NK-92 (cell line): ENCODE measurements around the gene MYO3B.
"Not testable (repeated sequence)": the region's sequence is repeated elsewhere in the genome, so short reads cannot be mapped to it uniquely, and the experiment has no call there.

Source experiments
- DNase-seq: peaks from one replicate; lab custom pipeline; 2025; ENCODE audit not compliant: unreplicated experiment; lab: John Stamatoyannopoulos, UW

The MYO3B gene

DNA sequence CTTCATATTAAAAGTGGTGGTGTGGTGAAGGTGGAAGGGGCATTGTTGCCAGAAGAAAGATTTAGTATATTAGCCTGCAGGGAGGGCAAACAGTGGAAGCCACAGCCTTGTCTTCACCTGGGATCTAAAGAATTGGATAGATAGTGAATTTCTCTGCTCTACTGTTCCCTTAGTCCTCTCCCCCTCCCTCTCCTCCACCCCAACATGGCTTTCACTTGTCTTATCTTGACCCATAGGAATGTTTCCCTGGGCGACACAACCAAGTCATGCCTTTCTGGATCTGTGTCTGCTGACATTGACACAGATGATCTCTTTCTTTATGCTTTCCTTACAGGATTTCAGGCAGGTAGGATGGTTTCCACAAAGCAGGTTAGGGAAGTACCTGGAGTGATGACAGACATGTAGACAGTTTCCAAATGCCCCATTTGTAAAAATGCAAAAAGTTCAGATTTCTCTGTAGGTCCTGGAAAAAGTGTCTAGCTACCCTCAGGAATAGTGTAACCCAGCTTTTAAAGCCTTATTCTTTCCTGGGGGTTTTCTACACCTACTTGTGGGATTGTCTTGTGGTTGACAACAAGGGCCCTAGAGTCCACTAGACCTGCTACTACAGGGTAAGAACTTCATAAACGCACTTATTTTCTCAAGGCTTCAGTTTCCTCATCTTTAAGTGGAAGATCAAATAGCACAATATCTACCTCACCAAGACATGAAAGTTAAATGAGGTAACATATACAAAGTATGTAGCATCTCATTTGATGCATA lies 353.0 kb downstream of the MYO3B start:
- no peak for DNase-seq

GRCh38 chr2:170531876-170532275 lies 353.9 kb downstream of the MYO3B start:
- DNase-seq, result no peak

- DNase-seq, result no peak
These were observed 355.2 kb downstream of the MYO3B start for GRCh38 chr2:170533156-170533555.

DNA sequence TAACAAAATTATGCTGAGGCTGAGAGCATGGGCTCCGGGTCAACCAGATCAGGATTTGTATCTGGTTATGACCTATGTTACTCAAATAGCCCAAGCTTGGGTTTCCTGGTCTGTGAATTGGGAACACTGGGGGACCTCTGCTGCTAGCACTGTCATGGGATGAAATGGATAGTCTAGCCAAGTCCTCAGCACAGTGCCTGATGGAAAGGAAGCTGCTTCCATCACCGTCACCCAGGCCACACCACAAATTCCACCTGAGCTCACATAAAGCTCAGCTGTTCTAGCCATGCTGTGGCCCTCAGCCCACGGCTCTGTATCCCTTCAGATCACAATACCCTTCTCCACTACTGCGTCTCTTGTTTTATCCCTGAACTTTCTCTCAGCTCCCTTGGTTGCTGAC lies 357.6 kb downstream of the MYO3B start:
- DNase-seq, result no peak

DNA sequence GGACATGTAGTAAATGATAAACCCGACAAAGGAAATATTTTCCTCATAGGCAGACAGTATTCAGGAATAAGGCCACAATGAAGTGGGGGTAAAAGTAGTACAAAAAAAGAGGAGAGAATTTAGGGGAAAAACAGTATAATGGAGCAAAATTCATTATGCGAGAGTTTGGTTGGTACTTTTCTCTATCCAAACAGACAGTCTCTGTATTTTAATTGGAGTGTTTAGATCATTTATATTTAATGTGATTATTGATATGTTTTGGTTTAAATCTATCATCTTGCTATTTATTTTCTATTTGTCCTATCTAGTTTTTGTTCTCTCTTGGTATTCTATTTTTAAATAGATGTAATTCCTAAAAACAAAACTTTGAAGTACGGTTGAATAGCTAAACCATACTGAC lies 366.9 kb downstream of the MYO3B start:
- no peak for DNase-seq

DNA sequence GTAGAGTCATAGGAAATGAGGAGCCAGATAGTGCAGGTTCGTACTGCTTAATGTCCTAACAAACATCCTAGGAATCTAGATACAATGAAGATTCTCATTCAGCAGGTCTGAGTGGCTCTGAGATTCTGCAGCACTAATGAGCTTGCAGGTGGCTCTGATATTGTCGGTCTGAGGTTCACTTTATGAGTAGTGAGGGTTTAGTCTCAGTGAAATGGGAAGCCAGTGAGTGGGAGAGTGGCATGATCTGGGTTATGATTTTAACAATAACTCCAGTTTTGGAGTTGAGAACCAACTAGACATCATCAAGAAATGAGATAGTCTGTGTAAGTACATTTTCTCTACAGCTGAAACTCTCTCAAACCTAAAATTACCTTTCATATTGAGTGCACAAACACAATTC lies 370.4 kb downstream of the MYO3B start:
- DNase-seq, result no peak

DNA sequence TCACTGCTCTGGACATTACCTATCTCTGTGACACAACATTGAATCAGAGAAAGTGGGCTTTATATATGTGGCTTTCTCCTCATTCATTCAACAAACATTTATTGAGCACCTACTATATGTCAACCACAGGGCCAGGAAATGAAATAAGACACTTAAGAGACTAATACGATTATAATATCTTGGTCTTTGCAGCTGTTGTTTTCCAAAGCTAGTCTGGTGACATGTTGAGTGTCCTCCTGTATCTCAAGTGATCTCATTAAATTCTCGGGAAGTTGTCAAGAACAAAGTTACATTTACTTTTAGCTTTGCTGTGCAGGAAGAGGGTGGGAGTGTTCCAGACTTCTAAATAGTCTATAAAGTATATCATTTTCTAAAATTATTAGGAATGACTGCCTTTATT lies 372.6 kb downstream of the MYO3B start:
- no peak for DNase-seq

GRCh38 chr2:170551899-170552298 lies 374.0 kb downstream of the MYO3B start:
- not testable (repeated sequence) for DNase-seq

DNA sequence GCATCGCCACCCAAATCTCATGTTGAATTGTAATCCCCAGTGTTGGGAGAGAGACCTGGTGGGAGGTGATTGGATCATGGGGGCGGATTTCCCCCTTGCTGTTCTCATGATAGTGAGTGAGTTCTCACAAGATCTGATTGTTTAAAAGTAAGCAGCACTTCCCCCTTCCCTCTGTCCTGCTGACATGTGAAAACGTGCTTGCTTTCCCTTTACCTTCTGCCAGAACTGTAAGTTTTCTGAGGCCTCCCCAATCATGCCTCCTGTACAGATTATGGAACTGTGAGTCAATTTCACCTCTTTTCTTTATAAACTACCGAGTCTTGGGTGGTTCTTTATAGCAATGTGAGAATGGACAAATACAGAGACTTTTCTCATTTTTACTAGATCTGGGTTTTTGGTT lies 375.8 kb downstream of the MYO3B start:
- no peak for DNase-seq

- no peak for DNase-seq
These were observed 376.5 kb downstream of the MYO3B start for GRCh38 chr2:170554278-170554955.

DNA sequence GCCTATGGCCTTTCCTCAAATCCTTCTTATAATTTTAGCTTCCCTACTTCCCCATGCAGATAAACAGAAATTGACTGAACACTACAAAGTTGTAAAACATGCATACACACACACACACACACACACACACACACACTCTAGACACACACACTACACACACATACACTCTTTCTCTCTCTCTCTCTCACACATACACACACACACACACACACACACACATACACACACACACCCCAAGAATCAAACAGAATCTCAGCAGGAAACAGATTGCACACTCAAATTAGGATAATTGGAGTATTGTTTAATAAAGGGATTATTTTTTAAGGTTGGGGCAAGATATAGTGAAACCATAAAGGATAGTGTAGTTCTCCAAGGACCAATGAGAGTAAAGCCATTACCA lies 385.0 kb downstream of the MYO3B start:
- no peak for DNase-seq

DNA sequence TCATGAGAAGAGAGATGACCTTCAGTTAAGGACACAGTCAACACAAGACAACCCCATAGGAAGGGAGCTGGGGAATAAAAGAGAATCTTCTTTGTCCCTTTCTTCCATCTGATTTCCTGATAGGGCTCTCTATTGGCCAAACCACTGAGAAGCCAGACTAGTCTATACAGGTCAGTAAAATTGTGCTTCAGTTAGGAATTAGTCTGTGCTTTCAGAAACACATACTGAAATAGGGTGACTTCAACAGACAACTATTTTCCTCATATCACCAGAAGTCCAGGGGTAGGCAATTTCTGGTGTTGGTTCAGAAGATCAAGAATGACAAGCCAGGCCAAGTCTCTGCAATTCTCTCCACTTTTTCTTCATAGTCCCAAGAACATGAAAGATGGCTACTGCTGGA lies 385.5 kb downstream of the MYO3B start:
- no peak for DNase-seq

DNA sequence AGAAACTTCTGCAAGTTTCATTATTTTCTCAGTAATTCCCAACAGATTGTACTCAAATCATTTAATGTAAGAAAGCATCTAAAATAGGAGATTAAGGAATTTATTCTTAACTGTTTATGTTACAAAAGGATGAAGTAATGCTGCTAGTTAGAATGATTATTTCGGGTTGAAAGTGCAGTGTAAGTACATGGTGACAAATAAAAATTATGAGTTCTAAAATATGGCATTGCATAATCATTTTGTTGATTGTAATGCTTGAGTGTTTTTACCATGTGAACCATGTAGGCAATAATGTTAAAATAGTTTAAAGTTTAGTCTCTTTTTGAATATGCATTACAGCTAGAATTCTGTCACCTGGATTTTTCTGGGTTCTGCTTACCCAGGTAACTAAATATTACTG lies 388.2 kb downstream of the MYO3B start:
- no peak for DNase-seq

- no peak for DNase-seq
These were observed 389.5 kb downstream of the MYO3B start for GRCh38 chr2:170567429-170567828.

DNA sequence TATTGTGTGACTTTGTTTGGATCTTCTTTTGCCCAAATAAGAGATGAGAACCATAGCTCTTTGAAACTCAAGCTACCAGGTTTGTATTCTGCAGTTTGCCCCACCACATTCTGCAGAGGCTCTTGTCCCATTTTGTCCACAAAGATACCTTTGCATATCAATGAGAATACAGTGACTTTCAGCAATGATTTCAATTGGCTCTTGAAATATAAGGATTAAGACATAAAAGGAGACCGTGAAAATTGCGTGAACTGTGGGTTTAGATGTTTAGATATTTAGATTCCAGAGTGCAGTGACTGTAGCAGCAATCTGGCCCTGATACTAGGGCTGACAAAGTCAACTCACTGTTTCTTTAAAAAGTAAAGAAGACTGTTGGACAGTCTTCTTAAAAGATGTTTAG lies 390.6 kb downstream of the MYO3B start:
- DNase-seq, result no peak

DNA sequence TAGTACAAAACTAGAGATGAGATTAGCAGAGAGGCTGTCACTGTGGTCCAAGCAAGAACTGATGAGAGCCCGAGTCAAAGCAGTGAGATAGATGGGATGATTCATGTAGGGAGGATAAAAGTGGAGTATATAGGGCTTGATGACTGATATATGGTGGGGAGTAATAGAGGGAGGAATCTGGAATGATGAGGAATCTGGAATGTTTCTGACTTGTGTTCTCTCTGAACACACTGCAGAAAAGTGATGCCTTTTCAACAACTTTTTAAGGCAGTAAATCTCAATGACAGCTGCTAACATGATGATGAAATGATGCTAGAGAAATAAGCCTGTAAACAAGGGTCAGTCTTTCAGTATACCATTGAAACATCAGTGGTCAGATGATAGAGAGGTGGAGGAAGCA lies 393.7 kb downstream of the MYO3B start:
- DNase-seq, result no peak

DNA sequence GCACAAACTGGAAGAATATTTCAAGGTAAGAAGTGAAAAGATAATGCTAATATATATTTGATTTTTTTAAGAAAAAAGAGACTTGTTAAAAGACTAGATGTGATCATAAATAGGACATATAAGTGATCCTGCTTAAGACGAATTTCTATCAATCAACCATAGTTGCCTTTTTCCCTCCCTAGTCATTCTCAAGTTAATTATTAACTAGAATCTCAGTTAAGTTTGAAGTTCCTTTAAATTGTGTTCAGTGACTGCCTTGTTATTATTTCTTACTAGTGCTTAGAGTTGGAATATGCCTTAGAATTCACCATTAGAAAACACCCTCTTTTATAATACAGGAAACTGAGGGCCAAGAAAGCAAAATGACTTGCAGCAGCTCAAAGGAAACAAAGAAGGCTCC lies 395.7 kb downstream of the MYO3B start:
- DNase-seq, result no peak

DNA sequence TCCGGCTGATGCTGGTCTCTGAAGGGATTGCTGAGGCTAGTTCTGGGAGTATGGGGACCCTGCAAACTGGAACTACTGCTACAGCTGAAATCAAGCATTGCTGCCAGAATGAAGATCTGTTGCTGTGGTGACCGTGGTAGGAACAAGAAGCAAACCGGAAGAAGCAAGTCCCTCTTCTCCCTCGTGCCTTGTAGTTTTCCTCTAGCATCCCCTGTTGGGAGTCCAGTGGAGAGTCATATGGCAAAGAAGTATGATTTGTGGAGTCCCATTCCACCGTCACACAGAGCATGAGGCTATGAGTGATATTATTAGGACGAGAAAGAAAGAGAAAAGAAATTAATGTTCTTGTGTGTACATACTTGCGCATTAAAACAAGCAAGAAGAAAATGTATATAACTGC lies 398.3 kb downstream of the MYO3B start:
- DNase-seq, result no peak

DNA sequence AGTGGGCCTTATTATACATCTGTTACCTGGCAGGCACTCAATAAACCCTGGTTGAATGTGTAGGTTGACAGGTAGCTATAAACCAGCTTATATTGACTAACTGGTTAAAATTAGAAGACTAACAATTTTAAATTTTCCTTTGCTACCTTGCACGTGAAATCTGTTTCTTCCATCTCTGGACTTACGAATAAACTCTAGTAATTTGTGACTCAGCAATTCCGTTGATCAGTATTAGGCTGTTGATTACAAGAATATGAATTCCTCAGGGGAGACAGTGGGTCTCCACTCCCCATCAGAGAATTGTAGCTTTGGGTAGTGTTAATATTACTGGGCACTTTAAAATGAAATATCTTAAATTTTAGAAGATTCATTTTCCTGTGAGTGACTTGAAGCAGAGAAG lies 399.4 kb downstream of the MYO3B start:
- DNase-seq, result no peak

DNA sequence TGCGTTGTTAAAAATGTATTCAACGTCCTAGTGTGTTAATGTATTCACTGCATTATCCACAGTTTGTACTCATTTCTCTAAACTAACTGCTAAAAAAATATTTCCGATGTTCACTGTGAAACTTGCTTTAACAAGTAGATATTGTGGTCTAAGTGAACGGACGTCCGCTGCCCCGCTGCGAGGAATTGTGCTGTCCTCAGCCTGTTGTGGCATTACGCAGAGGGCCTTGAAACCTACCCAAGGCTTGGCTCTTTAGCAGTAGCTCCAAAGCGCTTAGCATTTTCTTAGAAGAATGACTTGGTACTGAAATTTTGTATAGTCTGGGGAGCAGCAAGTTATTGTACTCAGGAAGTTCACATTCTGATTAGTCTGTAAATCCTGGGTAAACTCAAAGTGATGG lies 400.7 kb downstream of the MYO3B start:
- no peak for DNase-seq

DNA sequence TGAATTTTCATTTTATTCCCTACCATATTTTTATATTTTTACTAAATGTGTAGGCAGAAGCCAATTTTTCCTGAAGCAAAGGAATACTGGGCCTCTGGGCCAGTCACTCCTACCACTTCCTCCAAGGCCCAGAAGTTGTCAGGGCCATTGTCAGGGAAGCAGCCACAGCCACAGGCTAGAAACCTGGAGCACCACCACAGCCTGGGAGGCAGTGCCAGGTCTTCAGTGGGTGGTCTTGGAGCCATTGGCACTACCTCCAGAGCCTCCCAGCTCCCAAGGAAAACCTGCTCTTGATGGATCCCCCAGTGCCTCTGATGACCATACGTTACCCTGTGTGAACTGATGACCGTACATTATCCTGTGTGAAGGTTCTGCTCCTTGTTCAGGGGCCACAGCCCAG lies 401.6 kb downstream of the MYO3B start:
- no peak for DNase-seq

- DNase-seq, result no peak
These were observed 404.4 kb downstream of the MYO3B start for GRCh38 chr2:170582313-170582712.
